Ovary (tissue), 3 donors: ENCODE data around the gene ADCY9.

Experiments
- EP300 ChIP-seq: sonication (generic); formaldehyde crosslinking; IDR thresholded peaks from one replicate; pipeline ENCODE4 v1.6.1; 2017; ENCODE audit warnings: antibody characterized with exemption
- POLR2A ChIP-seq: fragments of 450-650 bp; IDR thresholded peaks from one replicate; pipeline ENCODE4 v1.6.1; 2017; ENCODE audit warnings: antibody characterized with exemption, mild to moderate bottlenecking, moderate library complexity
- TF ChIP-seq, protein P1 (sequence below), 3 donors: fragments of 450-650 bp in 2 of 3; fragments of 200-600 bp in 1 of 3; IDR thresholded peaks; one replicate each; pipeline versions ENCODE4 v1.5.1 to v1.8.0; 2016 to 2022; ENCODE audit warnings: antibody characterized with exemption in 3 of 3, mild to moderate bottlenecking in 1 of 3
- donor health status: DM: no; HTN: no; CAD: no.

DNA sequence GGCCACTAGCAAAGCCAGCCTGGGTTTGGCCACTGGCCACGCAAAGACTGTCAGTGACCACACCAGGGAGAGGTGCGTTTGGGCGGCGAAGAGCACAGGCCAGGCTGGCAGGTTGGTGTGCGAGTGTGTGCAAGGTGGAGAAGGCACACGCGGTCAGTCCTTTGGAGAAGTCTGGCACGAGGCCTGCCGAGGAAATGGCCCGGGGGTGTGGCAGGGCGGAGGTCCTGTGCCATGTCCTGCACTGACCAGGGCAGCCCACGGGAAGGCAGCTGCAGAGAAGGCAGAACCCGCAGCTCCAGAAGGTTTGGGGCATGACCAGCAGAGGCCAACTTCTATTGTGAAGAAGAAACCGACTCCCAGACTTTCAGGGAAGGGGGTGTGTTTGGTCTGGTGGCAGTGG, 90.8 kb downstream of the ADCY9 start:
- TF ChIP-seq, protein P1, sequence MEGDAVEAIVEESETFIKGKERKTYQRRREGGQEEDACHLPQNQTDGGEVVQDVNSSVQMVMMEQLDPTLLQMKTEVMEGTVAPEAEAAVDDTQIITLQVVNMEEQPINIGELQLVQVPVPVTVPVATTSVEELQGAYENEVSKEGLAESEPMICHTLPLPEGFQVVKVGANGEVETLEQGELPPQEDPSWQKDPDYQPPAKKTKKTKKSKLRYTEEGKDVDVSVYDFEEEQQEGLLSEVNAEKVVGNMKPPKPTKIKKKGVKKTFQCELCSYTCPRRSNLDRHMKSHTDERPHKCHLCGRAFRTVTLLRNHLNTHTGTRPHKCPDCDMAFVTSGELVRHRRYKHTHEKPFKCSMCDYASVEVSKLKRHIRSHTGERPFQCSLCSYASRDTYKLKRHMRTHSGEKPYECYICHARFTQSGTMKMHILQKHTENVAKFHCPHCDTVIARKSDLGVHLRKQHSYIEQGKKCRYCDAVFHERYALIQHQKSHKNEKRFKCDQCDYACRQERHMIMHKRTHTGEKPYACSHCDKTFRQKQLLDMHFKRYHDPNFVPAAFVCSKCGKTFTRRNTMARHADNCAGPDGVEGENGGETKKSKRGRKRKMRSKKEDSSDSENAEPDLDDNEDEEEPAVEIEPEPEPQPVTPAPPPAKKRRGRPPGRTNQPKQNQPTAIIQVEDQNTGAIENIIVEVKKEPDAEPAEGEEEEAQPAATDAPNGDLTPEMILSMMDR (IDR thresholded peaks at IDR 0.05): no peak
- TF ChIP-seq POLR2A (no peak), EP300 (no peak)
